Esophagus muscularis mucosa (tissue), 3 donors: Measurements from ENCODE around the gene CABP7.

Experiments used
- CTCF ChIP-seq, 3 experiments: fragments of 200-600 bp in 2 of 3; fragments of 450-650 bp in 1 of 3; sonication (generic) in 2 of 3; IDR thresholded peaks; one replicate each; pipeline ENCODE4 v1.5.1; 2017 to 2019; ENCODE audit warnings: antibody characterized with exemption in 3 of 3, mild to moderate bottlenecking in 2 of 3, moderate library complexity in 1 of 3
- POLR2A ChIP-seq: fragments of 450-650 bp; IDR thresholded peaks from one replicate; pipeline ENCODE4 v1.6.1; 2017; ENCODE audit warnings: antibody characterized with exemption, moderate library complexity, mild to moderate bottlenecking, low read depth
- POLR2AphosphoS5 ChIP-seq, 2 donors: sonication (generic); formaldehyde crosslinking; IDR thresholded peaks; one replicate each; pipeline ENCODE4 v1.6.1; 2017; ENCODE audit warnings: antibody characterized with exemption in 2 of 2

GRCh38 chr22:29710922-29711593 lies 8.7 kb upstream of the CABP7 start:
- no peak for TF ChIP-seq CTCF (IDR thresholded peaks at IDR 0.05)
- TF ChIP-seq POLR2AphosphoS5 (IDR thresholded peaks at IDR 0.05), result no peak
- TF ChIP-seq POLR2A, result no peak
